ENCODE measurements around the gene CTCF.

The CTCF gene

GRCh38 chr16:67537270-67537635, 25.1 kb upstream of the CTCF start:
- no peak for DNase-seq

GRCh38 chr16:67537636-67538591, 24.4 kb upstream of the CTCF start:
- DNase-seq, result no peak

DNA sequence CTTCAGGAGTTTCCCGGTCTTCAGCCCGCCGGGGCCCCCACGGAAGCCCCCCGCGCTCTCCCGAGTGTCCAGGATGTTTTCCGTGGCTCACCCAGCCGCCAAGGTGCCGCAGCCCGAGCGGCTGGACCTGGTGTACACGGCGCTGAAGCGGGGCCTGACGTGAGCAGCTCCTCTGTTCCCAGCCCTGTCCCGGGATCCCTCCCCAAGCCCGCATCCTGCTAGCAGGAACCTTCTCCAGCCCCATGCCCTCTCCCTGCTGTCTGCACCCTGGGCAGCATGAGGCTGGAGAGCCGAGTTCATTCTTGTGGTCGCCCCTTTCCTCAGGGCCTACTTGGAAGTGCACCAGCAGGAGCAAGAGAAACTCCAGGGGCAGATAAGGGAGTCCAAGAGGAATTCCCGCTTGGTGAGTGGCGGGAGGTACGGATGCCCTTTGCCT, 23.6 kb upstream of the CTCF start:
- DNase-seq, result no peak

GRCh38 chr16:67539271-67539670, 23.1 kb upstream of the CTCF start:
- no peak for DNase-seq

DNA sequence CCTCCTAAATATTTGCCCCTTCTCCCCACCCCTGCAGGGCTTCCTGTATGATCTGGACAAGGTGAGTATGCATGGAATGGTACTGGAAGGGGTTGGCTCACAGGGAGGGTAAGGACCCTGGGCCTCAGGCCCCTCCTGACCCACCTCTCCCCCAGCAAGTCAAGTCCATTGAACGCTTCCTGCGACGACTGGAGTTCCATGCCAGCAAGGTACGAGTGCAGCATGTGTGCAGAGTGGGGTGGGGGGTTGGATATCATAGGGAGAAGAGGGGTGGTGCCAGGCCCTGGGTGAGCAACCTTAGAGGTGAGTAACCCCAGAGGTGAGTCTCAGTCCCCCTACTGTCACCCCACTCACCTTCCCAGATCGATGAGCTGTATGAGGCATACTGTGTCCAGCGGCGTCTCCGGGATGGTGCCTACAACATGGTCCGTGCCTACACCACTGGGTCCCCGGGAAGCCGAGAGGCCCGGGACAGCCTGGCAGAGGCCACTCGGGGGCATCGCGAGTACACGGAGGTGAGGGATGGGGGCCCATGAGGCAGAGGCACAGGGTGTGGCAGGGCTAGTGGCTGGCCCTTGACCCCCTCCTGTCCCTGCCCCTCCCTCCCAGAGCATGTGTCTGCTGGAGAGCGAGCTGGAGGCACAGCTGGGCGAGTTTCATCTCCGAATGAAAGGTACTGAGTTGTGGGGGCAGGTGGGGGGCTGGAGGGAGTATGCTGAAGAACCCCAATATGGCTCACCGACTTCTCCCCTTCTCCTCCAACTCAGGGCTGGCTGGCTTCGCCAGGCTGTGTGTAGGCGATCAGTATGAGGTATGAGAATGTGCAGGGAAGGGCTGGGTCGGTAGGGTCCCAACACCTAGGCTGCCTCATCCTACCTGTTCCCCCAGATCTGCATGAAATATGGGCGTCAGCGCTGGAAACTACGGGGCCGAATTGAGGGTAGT, 22.4 kb upstream of the CTCF start:
- DNase-seq, result no peak

GRCh38 chr16:67540756-67541155, 21.6 kb upstream of the CTCF start:
- no peak for DNase-seq

GRCh38 chr16:67541391-67542263, 20.7 kb upstream of the CTCF start:
- no peak for DNase-seq

- DNase-seq, result no peak
Measured at GRCh38 chr16:67542464-67542863, 19.9 kb upstream of the CTCF start.

- no peak for DNase-seq
Measured at GRCh38 chr16:67543036-67543435, 19.3 kb upstream of the CTCF start.

DNA sequence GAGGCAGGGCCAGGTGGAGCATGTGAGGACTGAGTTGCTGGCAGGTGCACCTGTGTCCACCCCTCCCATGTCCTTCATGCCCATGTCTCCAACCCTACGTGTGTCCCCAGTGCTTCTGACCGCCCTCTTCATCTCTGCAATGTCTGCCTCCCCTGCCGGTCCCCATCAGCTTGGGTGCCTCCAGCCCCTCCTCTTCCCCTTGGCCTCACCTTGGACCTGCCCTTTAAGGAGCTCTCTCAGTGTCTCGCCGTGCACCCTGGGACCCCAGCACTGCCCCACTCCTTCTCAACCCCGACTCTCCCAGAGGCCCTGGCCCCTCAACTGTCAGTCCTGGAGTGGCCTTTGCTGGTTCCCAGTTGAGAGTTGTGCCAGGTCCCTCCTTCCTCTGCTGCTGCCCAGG, 18.7 kb upstream of the CTCF start:
- DNase-seq, result no peak

DNA sequence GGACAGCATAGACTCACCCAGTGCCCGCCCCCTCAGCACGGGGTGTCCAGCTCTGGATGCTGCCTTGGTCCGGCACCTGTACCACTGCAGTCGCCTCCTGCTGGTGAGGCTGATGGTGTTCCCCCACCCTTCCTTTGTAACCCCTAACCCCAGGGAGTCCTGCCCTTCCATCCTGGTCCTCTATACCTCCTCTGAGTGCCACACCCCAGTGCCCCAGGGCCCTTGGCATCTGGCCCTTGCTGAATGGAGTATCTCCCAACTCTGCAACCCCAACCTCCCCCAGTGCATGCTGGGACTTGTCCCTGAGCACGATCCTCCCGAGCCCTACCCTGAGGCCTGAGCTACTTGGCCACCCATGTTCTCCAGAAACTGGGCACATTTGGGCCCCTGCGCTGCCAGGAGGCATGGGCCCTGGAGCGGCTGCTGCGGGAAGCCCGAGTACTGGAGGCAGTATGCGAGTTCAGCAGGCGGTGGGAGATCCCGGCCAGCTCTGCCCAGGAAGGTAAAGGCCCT, 17.9 kb upstream of the CTCF start:
- no peak for DNase-seq

GRCh38 chr16:67544844-67545664, 17.3 kb upstream of the CTCF start:
- no peak for DNase-seq

GRCh38 chr16:67545665-67546024, 16.7 kb upstream of the CTCF start:
- no peak for DNase-seq

- DNase-seq, result no peak
Measured at GRCh38 chr16:67546091-67546501, 16.2 kb upstream of the CTCF start.

- no peak for DNase-seq
Measured at GRCh38 chr16:67546761-67547422, 15.4 kb upstream of the CTCF start.

- no peak for DNase-seq
Measured at GRCh38 chr16:67547423-67548264, 14.7 kb upstream of the CTCF start.

DNA sequence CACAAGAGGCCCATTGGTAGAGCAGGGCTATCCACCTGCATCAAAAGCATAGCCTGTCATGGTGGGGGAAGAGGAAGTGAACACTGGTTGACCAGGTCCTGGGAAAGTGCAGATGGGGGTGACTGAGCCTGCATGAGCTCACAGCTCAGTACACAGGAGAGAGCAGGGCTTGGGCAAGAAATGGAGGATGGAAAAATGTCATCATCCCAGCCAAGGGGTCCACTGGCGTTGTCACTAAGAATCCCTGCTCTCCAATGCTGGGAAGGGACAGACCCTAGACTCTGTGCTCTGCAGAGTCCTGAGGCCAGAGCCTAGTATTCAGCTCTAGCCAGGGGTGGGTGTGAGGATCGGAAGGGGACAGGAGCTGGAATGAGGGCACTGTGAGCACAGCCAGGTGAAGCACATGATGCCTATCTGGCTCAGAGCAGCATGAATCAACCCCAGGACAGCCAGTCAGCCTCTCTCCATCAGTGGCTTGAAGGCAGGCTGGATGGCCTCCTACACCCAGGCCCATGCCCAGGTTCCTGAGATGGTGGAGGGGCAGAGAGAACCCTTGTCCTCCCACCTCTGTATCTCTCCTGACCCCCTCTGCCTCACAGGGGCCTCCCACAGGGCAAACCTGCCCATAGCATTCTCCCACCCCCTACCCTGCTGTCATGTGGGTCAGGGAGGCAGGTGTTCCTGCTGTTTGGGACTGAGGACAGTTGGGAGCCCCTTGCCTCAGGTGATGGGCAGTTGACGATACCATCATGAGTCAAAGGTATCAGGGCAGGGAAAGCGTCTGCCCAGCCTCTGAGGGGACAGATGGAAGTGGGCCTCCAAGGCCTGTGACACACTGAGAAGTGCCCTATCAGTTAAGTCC, 13.8 kb upstream of the CTCF start:
- no peak for DNase-seq

DNA sequence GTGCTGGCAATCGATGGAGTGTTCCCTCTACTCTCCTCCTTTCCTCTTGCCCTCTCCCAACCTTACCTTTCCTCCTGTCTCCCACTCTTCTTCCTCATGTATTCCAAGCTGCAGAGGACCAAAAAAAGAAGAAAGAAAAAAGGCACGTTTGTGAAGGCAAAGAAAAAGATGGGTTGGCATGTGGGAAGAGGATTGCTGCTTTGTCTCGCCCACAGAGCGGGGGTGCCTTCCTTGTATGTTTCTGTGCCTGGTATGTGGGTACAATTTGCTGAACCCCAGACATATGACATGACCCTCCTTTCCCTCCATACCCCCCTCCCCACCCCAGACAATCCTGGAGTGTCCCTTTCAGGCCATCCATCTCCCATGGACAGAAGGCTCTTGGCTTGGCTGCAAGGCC, 13.1 kb upstream of the CTCF start:
- DNase-seq, result no peak

GRCh38 chr16:67549936-67550335, 12.4 kb upstream of the CTCF start:
- DNase-seq, result no peak

Measured in NCI-H1417 treated with DMSO at 0.1 percent for 48 hours (cell line).